NT2/D1 (cell line): ENCODE results near the gene GPHB5.
"Not testable (repeated sequence)": the region's sequence is repeated elsewhere in the genome, so short reads cannot be mapped to it uniquely, and the experiment has no call there.

ENCODE experiments used
- DNase-seq: peaks from one replicate; pipeline ENCODE4 v3.0.0-alpha.2; 2011; ENCODE audit warnings: low read depth, low spot score
- H3K27me3 ChIP-seq: 2 replicates; pipeline ENCODE4 v1.6.0; 2011; ENCODE audit warnings: mild to moderate bottlenecking; ENCODE audit not compliant: insufficient read length, insufficient read depth
- H3K36me3 ChIP-seq: 2 replicates; pipeline ENCODE4 v1.6.1; 2011; ENCODE audit warnings: mild to moderate bottlenecking, low read length, mixed read lengths; ENCODE audit not compliant: insufficient read depth, insufficient read length
- H3K4me1 ChIP-seq: 2 replicates; pipeline ENCODE4 v1.5.1; 2011; ENCODE audit not compliant: insufficient read depth, insufficient read length
- H3K4me3 ChIP-seq: 2 replicates; pipeline ENCODE4 v1.5.1; 2011; ENCODE audit warnings: low read depth; ENCODE audit not compliant: insufficient read length
- H3K9ac ChIP-seq: 2 replicates; pipeline ENCODE4 v1.6.0; 2011; ENCODE audit warnings: low read depth; ENCODE audit not compliant: insufficient read length
- H3K9me3 ChIP-seq: 2 replicates; pipeline ENCODE4 v1.5.1; 2011; ENCODE audit warnings: mild to moderate bottlenecking, low read length; ENCODE audit not compliant: insufficient read depth
- SUZ12 ChIP-seq: IDR thresholded peaks from 2 replicates; pipeline ENCODE4 v1.6.1; 2011; ENCODE audit not compliant: insufficient read length, insufficient read depth; ENCODE audit errors: extremely low read depth
- YY1 ChIP-seq: IDR thresholded peaks from 2 replicates; pipeline ENCODE4 v1.6.1; 2011; ENCODE audit not compliant: insufficient read length, insufficient read depth
- ZNF274 ChIP-seq: IDR thresholded peaks from 2 replicates; pipeline ENCODE4 v1.6.1; 2011; ENCODE audit warnings: mild to moderate bottlenecking, low read depth, low read length

GPHB5 gene

DNA sequence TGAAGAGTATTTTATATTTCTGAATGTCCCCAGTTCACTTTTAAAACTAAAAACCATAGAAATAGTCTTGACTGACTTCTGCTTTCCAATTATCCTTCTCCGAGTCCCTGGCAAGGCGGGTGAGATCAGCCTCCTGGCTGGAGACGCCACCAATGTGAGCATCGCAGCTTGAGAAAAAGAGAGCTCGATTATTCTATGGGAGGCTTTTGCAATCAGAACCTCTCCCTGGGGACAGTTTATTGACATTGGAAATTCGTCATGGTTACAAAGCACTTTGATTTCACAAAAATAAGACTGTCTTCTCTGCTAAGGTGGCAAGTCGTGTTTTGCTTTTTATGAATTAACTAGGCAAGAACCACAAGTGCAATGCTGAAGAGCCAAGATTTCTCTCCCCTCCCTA lies 23.6 kb upstream of the GPHB5 start:
- no peak for TF ChIP-seq ZNF274
- TF ChIP-seq YY1 = no peak
- no peak for TF ChIP-seq SUZ12
- Histone ChIP-seq H3K4me1 (no peaks in the 10 kb centered on the region), H3K27me3 (no peaks in the 10 kb centered on the region), H3K9ac (no peak overlapping the region), H3K9me3 (no peaks in the 10 kb centered on the region), H3K36me3 (no peaks in the 10 kb centered on the region), H3K4me3 (no peak overlapping the region)
- DNase-seq = no peak

GRCh38 chr14:63328787-63329737 lies 10.3 kb upstream of the GPHB5 start:
- H3K9ac ChIP-seq = no peak overlapping the region
- DNase-seq = no peak
- no peaks in the 10 kb centered on the region for H3K27me3 ChIP-seq
- no peaks in the 10 kb centered on the region for H3K36me3 ChIP-seq
- TF ChIP-seq SUZ12 = no peak
- no peak for TF ChIP-seq YY1
- no peak for TF ChIP-seq ZNF274
- H3K9me3 ChIP-seq = no peaks in the 10 kb centered on the region
- no peaks in the 10 kb centered on the region for H3K4me1 ChIP-seq
- no peak overlapping the region for H3K4me3 ChIP-seq

DNA sequence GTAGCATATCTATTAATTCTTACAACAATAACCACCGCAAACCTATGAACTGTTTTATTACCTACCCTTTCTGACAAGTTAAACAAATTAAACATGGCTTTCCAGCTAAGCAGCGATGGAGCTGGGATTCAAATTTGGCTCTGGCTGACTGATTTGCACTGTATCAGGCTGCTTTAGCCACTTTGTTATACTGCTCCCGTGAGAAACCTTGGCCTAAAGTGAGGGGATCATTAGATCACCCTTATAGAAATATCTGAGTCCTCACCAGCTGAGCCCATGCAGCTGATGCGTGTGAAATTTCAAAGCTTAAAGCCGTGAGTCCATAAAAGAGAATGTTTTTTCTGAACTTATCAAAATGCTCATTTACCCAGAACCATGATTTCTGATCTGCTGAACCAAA lies 8.1 kb upstream of the GPHB5 start:
- Histone ChIP-seq H3K9ac (no peak overlapping the region), H3K4me1 (no peaks in the 10 kb centered on the region), H3K27me3 (no peaks in the 10 kb centered on the region), H3K4me3 (no peak overlapping the region), H3K9me3 (no peaks in the 10 kb centered on the region), H3K36me3 (no peaks in the 10 kb centered on the region)
- DNase-seq = no peak
- TF ChIP-seq SUZ12 (no peak), ZNF274 (no peak), YY1 (no peak)

DNA sequence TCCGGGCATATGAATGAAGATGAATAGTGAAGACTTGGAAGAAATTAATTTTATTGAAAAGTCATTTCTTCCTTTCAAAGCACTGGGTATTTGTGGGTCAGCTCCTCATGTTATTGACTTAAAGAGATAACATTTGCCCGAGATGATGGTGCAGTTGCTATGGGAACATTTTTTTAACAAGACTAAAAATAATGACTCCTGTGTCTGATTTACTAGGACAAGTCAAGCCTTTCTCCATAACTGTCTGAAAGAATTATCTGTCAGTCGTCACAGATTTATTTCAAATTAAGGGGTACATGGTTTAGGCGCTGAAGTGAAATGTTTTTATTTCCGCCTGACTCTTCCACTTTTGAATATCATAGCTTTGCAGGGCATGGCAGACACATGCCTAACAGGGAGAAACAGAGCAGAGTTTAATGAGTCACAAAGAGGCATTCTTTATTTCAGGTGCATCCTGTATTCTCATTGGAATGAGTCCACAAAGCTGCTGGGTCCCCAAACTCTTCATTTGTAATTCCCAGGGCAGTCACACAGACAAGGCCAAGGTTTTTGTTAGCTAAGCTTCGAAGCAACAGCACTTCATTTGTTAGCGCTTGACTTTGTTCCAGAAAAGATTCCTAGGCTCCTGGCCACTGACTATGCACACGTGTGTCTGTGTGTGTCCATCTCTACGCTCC lies 4.3 kb upstream of the GPHB5 start:
- no peak for DNase-seq
- no peaks in the 10 kb centered on the region for H3K27me3 ChIP-seq
- H3K4me1 ChIP-seq = no peaks in the 10 kb centered on the region
- H3K9me3 ChIP-seq = no peaks in the 10 kb centered on the region
- no peak for TF ChIP-seq SUZ12
- no peak for TF ChIP-seq ZNF274
- no peak for TF ChIP-seq YY1
- no peak overlapping the region for H3K9ac ChIP-seq
- H3K4me3 ChIP-seq = no peak overlapping the region
- no peaks in the 10 kb centered on the region for H3K36me3 ChIP-seq

DNA sequence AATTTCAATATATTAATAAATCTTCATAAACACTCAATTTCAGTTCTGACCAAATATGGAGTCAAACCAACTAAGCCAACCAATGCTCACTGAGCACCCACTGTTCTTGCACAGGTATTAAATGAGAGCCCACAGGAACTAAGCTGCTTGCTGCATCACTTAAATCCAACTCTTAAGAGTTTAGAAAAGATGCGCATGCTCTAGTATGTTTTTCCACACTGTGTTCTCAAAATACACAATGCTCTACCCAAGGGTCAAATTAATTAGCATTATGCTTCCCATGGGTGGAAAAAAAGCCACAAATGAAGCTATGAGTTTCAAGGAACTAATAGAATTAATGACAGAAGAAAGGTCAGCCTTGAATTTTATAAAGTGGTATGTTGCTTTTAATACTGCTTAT lies 3.7 kb upstream of the GPHB5 start:
- Histone ChIP-seq H3K27me3 (no peaks in the 10 kb centered on the region), H3K9ac (no peak overlapping the region), H3K9me3 (no peaks in the 10 kb centered on the region), H3K36me3 (no peaks in the 10 kb centered on the region), H3K4me3 (no peak overlapping the region), H3K4me1 (no peaks in the 10 kb centered on the region)
- no peak for DNase-seq
- no peak for TF ChIP-seq SUZ12
- no peak for TF ChIP-seq YY1
- TF ChIP-seq ZNF274 = no peak

- no peaks in the 10 kb centered on the region for H3K27me3 ChIP-seq
Observed at GRCh38 chr14:63308723-63309317, 9.9 kb downstream of the GPHB5 start.

DNA sequence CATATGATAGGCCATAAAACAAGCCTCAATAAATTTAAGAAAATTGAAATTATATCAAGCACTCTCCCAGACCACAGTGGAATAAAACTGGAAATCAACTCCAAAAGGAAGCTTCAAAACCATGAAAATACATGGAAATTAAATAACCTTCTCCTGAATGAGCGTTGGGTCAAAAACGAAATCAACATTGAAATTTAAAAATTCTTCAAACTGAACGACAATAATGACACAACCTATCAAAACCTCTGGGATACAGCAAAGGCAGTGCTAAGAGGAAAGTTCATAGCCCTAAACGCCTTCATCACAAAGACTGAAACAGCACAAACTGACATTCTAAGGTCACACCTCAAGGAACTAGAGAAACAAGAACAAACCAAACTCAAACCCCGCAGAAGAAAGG lies 14.3 kb downstream of the GPHB5 start:
- H3K36me3 ChIP-seq, DNase-seq, H3K4me1 ChIP-seq, H3K4me3 ChIP-seq, H3K27me3 ChIP-seq, H3K9ac ChIP-seq, H3K9me3 ChIP-seq: not testable (repeated sequence)

More at GRCh38 chr14:63308723-63309317, 9.9 kb downstream of the GPHB5 start:
- TF ChIP-seq ZNF274 (no peak), SUZ12 (no peak), YY1 (no peak)
- Histone ChIP-seq H3K9me3 (no peaks in the 10 kb centered on the region), H3K36me3 (no peaks in the 10 kb centered on the region), H3K4me1 (no peaks in the 10 kb centered on the region), H3K4me3 (no peak overlapping the region), H3K9ac (no peak overlapping the region)
- no peak for DNase-seq
